WTC11 (cell line): ENCODE results near the gene ASB5. TPM values are rescaled to one million over a fixed set of nuclear protein-coding genes. Genes with fewer than 3 reads are reported as not detected.

Source experiments
- ATAC-seq: fragments of 200-7000 bp; cut with Tn5 transposase; 2 replicates; pipeline ENCODE4 v1.10.0; 2021; ENCODE audit warnings: mild to moderate bottlenecking, moderate library complexity
- CTCF ChIA-PET: fragments of 300-600 bp; sonication (Branson Sonifier 250); formaldehyde crosslinking; loops from one replicate; lab custom pipeline; 2021; ENCODE audit warnings: antibody characterized with exemption; lab: Charles Lee
- POLR2A ChIA-PET: fragments of 350-600 bp; sonication (Branson Sonifier 250); formaldehyde crosslinking; loops from one replicate; lab custom pipeline; 2021; ENCODE audit warnings: antibody characterized with exemption; lab: Charles Lee
- DNase-seq: peaks from one replicate; pipeline ENCODE4 v3.0.0; 2021; ENCODE audit warnings: low spot score
- H3K27ac Mint-ChIP-seq: 2 replicates; pipeline ENCODE4 v1.8.0; 2021; ENCODE audit warnings: mixed read lengths
- H3K27me3 Mint-ChIP-seq: 2 replicates; pipeline ENCODE4 v1.8.0; 2021; ENCODE audit warnings: low read depth, mild to moderate bottlenecking, moderate library complexity, mixed read lengths
- H3K36me3 Mint-ChIP-seq: 2 replicates; pipeline ENCODE4 v1.8.0; 2021; ENCODE audit warnings: mixed read lengths
- H3K4me1 Mint-ChIP-seq: 2 replicates; pipeline ENCODE4 v1.8.0; 2022; ENCODE audit warnings: mixed read lengths
- H3K4me3 Mint-ChIP-seq: 2 replicates; pipeline ENCODE4 v1.8.0; 2021; ENCODE audit warnings: mild to moderate bottlenecking, moderate library complexity, mixed read lengths
- H3K9me3 Mint-ChIP-seq: 2 replicates; pipeline ENCODE4 v1.8.0; 2021; ENCODE audit warnings: mixed read lengths
- ATF3 ChIP-seq: sonication (generic); formaldehyde crosslinking; conservative IDR thresholded peaks from 2 replicates; pipeline ENCODE4 v1.8.1; 2022; ENCODE audit warnings: mild to moderate bottlenecking, missing genetic modification reagents
- FOXK1 ChIP-seq: sonication (generic); formaldehyde crosslinking; IDR thresholded peaks from 2 replicates; pipeline ENCODE4 v1.8.0; 2022; ENCODE audit warnings: mild to moderate bottlenecking, moderate library complexity, missing genetic modification reagents
- GRHL2 ChIP-seq: fragments of 250-450 bp; sonication (Bioruptor Pico); IDR thresholded peaks from 2 replicates; pipeline ENCODE4 v1.8.0; 2022; ENCODE audit warnings: mild to moderate bottlenecking, moderate library complexity; ENCODE audit not compliant: insufficient replicate concordance, severe bottlenecking
- GTF2I ChIP-seq: fragments of 250-450 bp; sonication (Bioruptor Pico); conservative IDR thresholded peaks from 2 replicates; pipeline ENCODE4 v1.4.0; 2021; ENCODE audit warnings: mild to moderate bottlenecking
- HMGXB4 ChIP-seq: sonication (generic); formaldehyde crosslinking; IDR thresholded peaks from 2 replicates; pipeline ENCODE4 v1.8.1; 2023; ENCODE audit warnings: mild to moderate bottlenecking, moderate library complexity, missing genetic modification reagents
- JAZF1 ChIP-seq: fragments of 250-450 bp; sonication (Bioruptor Pico); IDR thresholded peaks from 2 replicates; pipeline ENCODE4 v1.9.0; 2021; ENCODE audit warnings: moderate library complexity, mild to moderate bottlenecking, inconsistent platforms
- JUN ChIP-seq: sonication (generic); formaldehyde crosslinking; IDR thresholded peaks from 2 replicates; pipeline ENCODE4 v1.8.0; 2023; ENCODE audit warnings: mild to moderate bottlenecking, missing genetic modification reagents
- MYBL2 ChIP-seq: sonication (generic); formaldehyde crosslinking; IDR thresholded peaks from 2 replicates; pipeline ENCODE4 v1.8.1; 2023; ENCODE audit warnings: mild to moderate bottlenecking, moderate library complexity, missing genetic modification reagents
- NR1H2 ChIP-seq: sonication (generic); formaldehyde crosslinking; IDR thresholded peaks from 2 replicates; pipeline ENCODE4 v1.9.0; 2021; ENCODE audit warnings: mild to moderate bottlenecking, moderate library complexity, missing genetic modification reagents
- NR3C1 ChIP-seq: sonication (generic); formaldehyde crosslinking; conservative IDR thresholded peaks from 2 replicates; pipeline ENCODE4 v1.8.1; 2023; ENCODE audit warnings: low read depth, mild to moderate bottlenecking, missing genetic modification reagents
- PRDM15 ChIP-seq: sonication (generic); formaldehyde crosslinking; IDR thresholded peaks from 2 replicates; pipeline ENCODE4 v1.8.0; 2022; ENCODE audit warnings: missing genetic modification reagents
- PREB ChIP-seq: sonication (generic); formaldehyde crosslinking; IDR thresholded peaks from 2 replicates; pipeline ENCODE4 v1.8.1; 2022; ENCODE audit warnings: mild to moderate bottlenecking, missing genetic modification reagents, moderate library complexity, borderline replicate concordance
- SMAD3 ChIP-seq: sonication (generic); formaldehyde crosslinking; IDR thresholded peaks from 2 replicates; pipeline ENCODE4 v1.8.0; 2022; ENCODE audit warnings: missing genetic modification reagents, mild to moderate bottlenecking, borderline replicate concordance
- ZBTB43 ChIP-seq: sonication (generic); formaldehyde crosslinking; IDR thresholded peaks from 2 replicates; pipeline ENCODE4 v1.8.1; 2023; ENCODE audit warnings: mild to moderate bottlenecking, missing genetic modification reagents
- ZNF138 ChIP-seq: sonication (generic); formaldehyde crosslinking; conservative IDR thresholded peaks from 2 replicates; pipeline ENCODE4 v1.8.1; 2022; ENCODE audit warnings: mild to moderate bottlenecking, moderate library complexity, missing genetic modification reagents
- total RNA-seq: library from RNA; stranded (reverse); gene quantifications from 3 replicates; pipeline ENCODE4 v1.2.3, GENCODE V29; 2021

The ASB5 gene
- total RNA-seq, 1 experiment from 2014 or later, result not detected

DNA sequence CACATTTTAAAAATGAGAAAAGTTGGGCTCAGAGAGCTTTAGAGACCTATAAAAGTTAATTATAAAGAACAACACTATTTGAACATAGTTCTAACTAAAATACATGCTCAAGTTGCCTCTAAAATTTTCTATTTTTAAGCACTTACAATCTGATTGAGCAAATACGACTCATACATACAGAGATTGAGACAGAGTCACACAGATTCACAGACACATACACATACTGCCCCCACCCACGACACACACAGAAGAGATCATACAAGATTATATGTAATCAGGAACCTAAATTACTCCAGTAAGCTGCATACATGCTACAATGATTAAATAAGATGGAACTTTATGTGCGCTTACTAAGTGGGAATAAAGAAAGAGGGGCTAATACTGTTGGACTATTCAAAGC, 2.7 kb upstream of the ASB5 start (continued):
- TF ChIP-seq PRDM15, result no peak

DNA sequence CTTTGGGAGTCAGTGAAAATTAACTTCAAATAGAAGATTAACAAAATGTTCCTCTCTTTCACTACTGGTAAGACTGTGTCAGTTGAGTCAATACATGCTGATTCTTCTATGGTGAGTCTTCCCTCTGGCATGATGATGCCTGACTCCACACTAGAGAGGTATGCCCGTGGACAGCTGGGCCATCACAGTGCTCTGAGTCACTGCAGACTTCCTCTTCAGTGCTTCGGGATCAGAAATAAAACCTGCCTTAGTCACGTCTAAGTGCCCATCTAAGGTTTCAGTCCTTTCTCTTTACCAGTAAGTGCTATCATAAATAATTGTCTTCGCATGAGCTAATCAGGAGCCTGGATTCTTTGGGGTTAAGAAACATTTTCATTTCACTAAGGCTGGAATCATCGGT, 1.6 kb upstream of the ASB5 start:
- ATAC-seq (no peak), DNase-seq (no peak)
- no peaks in the 10 kb centered on the region for H3K9me3 Mint-ChIP-seq
- no peak overlapping the region for H3K4me3 Mint-ChIP-seq
- H3K27ac Mint-ChIP-seq, result no peak overlapping the region
- H3K4me1 Mint-ChIP-seq, result no peaks in the 10 kb centered on the region
- H3K36me3 Mint-ChIP-seq, result no peaks in the 10 kb centered on the region
- CTCF ChIA-PET, result no interaction called here
- POLR2A ChIA-PET, result no interaction called here
- no peaks in the 10 kb centered on the region for H3K27me3 Mint-ChIP-seq
- TF ChIP-seq SMAD3 (CRISPR knock-in tag), result no peak
- no peak for TF ChIP-seq MYBL2 (CRISPR knock-in tag)
- TF ChIP-seq PREB (CRISPR knock-in tag), result no peak
- TF ChIP-seq FOXK1, result no peak
- no peak for TF ChIP-seq ZNF138
- TF ChIP-seq GTF2I, result no peak

GRCh38 chr4:176266026-176266425, 3.0 kb downstream of the ASB5 start:
- peaks cover 4% of the 10 kb centered on the region for H3K4me1 Mint-ChIP-seq
- no peak for TF ChIP-seq JAZF1 (CRISPR knock-in tag)
- TF ChIP-seq NR1H2 (CRISPR knock-in tag), result no peak
- no peak for TF ChIP-seq ATF3 (CRISPR knock-in tag)
- TF ChIP-seq JUN (CRISPR knock-in tag), result no peak
- TF ChIP-seq GRHL2 (CRISPR knock-in tag), result no peak
- no peak for TF ChIP-seq HMGXB4 (CRISPR knock-in tag)
- no peak for TF ChIP-seq ZBTB43 (CRISPR knock-in tag)
- no peak for TF ChIP-seq NR3C1 (CRISPR knock-in tag)
- TF ChIP-seq, all 79 proteins: peak for 0
- ATAC-seq (no peak), DNase-seq (no peak)
- H3K27ac Mint-ChIP-seq, result no peak overlapping the region
- CTCF ChIA-PET, result interaction anchor here (1.1 kb wide), 1 partner anchor 11 kb away, joined by 4 read pairs; no protein-coding TSS in a partner anchor
- no peaks in the 10 kb centered on the region for H3K9me3 Mint-ChIP-seq
- H3K27me3 Mint-ChIP-seq, result no peaks in the 10 kb centered on the region; the same call in 1 of the 2 replicates
- no peaks in the 10 kb centered on the region for H3K36me3 Mint-ChIP-seq
- H3K4me3 Mint-ChIP-seq, result no peak overlapping the region
- POLR2A ChIA-PET, result no interaction called here
